ENCODE results near the gene HACE1.
"Not testable (repeated sequence)": the region's sequence is repeated elsewhere in the genome, so short reads cannot be mapped to it uniquely, and the experiment has no call there.

Gene HACE1

DNA sequence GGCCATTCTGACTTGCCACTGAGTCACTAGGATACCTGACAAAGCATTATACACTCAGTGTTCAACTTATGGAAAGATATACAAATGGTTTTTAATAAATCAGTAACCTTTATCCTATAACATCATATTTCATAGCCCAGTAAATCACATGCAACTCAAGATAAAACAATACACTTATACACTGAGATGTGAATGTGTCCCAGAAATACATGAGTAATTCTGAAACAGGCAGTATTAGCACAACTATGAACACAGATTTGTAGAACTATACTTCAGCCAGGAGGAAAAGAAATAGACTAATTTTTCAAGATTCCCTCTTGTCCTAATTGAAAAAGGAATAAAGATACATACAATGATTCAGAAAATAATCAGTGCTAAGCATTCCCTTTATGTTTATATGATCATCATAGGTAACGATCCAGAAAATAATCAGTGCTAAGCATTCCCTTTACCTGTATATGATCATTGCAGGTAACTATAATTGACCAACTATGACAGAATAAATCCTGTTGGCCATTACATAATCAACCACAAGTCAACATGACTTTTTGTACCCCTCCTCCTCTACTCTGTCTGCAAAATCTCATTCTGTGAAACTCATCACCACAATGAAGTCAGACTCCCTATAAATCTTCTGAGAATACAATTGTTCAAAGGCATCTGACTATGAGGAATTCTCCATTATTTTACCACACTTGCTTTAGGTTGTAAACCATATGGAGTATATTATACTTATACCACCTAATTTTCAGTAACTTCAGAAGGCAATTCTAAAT is 30.3 kb downstream of the HACE1 start:
- no peak for DNase-seq (ENCODE audit: low spot score)

DNA sequence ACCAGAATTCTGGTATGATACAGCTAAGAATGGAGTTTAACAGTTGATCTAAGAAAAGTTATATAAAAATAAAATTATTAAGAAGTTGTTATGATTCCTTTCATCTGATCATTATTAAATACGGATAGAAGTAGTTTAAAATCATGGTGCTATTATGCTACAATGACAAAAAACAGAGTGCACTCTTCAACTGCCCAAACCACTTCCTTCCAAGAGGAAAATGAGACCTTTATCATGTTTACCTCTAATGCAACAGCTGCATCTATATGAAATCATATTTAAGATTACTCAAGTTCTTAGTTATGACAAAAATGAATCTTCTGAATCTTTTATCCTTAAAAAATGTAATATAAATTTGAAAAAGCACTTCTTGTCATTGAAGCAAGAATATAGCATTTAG is 31.2 kb downstream of the HACE1 start:
- no peak for DNase-seq (ENCODE audit: low spot score)

- DNase-seq (ENCODE audit: low spot score): not testable (repeated sequence)
Observed at GRCh38 chr6:104820820-104821219, 38.9 kb downstream of the HACE1 start.

GRCh38 chr6:104816125-104816524 is 43.6 kb downstream of the HACE1 start:
- DNase-seq (ENCODE audit: low spot score): no peak

GRCh38 chr6:104814743-104815142 is 45.0 kb downstream of the HACE1 start:
- DNase-seq (ENCODE audit: low spot score): no peak

DNA sequence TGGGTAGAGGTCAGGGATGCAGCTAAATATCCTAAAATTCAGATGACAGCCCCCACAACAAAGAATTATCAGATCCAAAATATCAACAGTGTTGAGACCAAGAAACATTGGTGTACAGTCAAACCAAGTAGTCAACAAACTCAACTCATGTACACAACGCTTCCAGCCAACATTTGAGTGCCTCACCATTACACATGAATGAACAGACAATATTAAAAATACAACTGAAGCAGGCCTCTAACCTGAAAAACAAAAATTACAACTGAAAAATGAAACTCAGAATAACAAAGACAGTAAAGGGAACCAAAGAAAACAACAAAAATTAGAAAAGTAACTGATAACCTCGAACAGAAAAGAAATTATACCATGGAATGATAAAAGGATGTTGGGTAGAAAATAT is 46.2 kb downstream of the HACE1 start:
- no peak for DNase-seq (ENCODE audit: low spot score)

DNA sequence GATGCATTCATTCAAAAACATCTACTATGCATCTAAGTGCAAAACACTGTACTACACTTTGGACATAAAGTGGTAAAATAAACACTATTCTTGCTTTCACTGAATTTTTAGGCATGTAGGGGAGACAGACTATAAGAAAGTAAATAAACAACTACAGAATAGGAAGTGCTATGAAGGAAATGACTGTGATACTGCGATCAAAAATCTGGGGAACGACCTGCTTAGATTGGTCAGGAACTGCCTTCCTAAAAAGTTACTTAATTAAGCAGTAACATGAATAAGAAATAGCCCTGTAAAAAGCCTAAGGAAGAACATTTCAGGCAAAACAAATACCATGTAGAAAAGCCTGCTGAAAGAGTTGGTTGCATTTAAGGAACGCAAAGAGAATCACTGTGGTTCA is 50.6 kb downstream of the HACE1 start:
- DNase-seq (ENCODE audit: low spot score): no peak

DNA sequence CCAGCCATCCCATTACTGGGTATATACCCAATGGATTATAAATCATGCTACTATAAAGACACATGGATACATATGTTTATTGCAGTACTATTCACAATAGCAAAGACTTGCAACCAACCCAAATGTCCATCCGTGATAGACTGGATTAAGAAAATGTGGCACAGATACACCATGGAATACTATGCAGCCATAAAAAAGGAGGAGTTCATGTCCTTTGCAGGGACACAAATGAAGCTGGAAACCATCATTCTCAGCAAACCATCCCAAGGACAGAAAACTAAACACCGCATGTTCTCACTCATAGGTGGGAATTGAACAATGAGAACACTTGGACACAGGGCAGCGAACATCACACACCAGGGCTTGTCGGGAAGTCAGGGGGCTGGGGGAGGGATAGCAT is 54.4 kb downstream of the HACE1 start:
- not testable (repeated sequence) for DNase-seq (ENCODE audit: low spot score)

DNA sequence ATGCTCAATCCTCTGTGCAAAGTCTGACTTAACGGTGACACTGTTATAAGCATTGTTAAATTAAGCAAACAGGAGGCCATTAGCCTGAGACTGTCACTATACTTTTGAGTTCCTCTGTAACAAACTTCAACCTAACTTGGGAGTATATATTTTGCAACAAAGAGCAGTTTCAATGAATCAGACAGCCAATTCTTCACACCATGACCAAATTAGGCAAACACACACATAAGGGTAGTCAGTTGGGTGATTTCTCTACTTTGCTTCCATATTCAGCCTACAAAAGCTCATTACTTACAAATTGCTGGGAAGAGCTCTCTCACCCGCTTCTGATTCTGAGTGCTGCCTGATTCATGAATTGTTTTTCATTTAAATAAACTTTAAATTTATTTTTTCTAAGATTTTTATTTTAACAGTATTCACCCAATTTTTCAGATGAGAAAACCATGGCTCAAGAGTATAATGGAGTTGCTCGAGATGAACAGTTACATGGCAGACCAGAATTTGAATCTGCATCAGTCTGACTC is 60.5 kb downstream of the HACE1 start:
- no peak for DNase-seq (ENCODE audit: low spot score)

DNA sequence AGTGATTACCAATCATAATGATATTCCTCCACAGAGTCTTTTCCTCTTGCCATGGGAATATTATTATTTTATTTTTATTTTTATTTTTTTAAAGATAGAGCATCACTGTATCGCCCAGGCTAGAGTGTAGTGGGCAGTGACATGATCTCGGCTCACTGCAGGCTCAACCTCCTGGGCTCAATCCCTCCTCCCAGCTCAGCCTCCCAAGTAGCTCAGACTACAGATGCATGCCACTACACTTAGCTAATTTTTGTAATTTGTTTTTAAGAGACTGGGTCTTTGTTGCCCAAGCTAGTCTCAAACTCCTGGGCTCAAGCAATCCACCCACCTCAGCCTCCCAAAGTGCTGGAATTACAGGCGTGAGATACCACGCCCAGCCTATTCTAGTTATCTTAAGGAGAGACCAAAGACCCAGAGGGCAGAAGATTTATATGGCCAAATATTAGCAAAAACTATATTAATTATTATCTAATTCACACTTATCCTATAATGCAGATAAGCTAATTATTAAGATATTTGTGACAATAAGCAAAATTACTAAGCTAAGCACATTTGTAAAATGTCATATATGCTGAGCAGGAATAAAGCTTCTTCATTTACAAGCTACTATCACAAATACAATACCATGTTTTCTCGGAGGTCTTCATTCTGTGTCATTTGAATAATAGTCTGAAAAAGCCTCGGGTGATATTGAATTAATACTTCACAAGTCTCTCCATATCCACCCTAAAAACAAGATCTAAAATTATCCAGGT is 63.5 kb downstream of the HACE1 start:
- DNase-seq (ENCODE audit: low spot score): no peak

GRCh38 chr6:104795363-104795762 is 64.4 kb downstream of the HACE1 start:
- DNase-seq (ENCODE audit: low spot score): no peak

GRCh38 chr6:104789770-104790190 is 69.9 kb downstream of the HACE1 start:
- DNase-seq (ENCODE audit: low spot score): peak; percentile 20

- DNase-seq (ENCODE audit: low spot score): no peak
Observed at GRCh38 chr6:104788400-104788799, 71.3 kb downstream of the HACE1 start.

DNA sequence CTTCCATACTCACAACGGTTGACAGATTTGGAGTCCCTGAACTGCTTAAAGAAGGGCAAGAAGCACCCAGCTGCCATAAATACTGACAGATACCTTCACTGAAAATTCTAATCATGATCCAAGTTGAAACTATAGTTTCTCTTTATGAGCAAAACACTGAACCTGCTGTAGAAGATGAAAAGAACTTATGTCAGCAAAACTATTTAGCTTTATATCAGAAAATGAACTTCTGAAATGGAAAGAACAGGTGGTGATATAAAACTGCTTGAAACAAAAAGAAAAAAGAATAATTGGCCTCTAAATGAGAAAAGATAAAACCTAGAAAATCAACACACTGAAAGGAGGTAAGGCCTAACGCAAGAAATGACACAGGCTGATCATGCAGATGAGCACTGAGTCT is 72.4 kb downstream of the HACE1 start:
- DNase-seq (ENCODE audit: low spot score): no peak

GRCh38 chr6:104784884-104785283 is 74.8 kb downstream of the HACE1 start:
- no peak for DNase-seq (ENCODE audit: low spot score)

GRCh38 chr6:104771258-104771832 is 88.4 kb downstream of the HACE1 start:
- DNase-seq (ENCODE audit: low spot score): peak; percentile 18

GRCh38 chr6:104768906-104769305 is 90.8 kb downstream of the HACE1 start:
- DNase-seq (ENCODE audit: low spot score): no peak

DNA sequence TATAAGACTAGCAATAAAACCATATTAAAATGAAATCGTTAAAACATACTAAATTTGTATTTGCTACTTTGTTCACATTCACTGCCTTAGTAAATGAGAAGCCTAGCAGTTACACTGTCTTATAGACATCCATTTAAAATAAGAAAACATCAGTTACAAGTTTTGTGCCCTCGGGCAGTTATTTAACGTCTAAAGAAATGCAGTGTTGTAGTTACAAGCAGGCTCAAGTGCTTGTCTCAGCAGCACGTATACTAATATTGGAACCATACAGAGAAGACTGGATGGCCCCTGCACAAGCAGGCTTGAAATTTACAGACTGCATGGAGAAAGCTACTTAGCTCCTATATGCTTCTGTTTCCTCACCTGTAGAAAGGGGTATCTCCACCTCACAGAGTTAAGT is 93.1 kb downstream of the HACE1 start:
- DNase-seq (ENCODE audit: low spot score): no peak

DNA sequence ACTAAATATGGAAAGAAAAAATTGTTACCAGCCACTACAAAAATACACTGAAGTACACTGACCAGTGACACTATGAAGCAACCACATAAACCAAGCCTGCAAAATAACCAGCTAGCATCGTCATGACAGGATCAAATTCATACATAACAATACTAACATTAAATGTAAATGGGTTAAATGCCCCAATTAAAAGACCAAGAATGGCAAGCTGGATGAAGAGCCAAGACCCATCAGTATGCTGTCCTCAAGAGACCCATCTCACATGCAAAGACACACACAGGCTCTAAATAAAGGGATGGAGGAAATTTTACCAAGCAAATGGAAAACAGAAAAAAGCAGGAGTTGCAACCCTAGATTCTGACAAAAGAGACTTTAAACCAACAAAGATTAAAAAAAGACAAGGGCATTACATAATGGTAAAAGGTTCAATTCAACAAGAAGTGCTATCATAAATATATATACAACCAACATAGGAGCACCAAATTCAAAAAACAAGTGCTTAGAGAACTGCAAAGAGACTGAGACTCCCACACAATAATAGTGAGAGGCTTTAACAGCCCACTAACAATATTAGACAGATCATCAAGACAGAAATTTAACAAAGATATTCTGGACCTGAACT is 104.8 kb downstream of the HACE1 start:
- no peak for DNase-seq (ENCODE audit: low spot score)

DNA sequence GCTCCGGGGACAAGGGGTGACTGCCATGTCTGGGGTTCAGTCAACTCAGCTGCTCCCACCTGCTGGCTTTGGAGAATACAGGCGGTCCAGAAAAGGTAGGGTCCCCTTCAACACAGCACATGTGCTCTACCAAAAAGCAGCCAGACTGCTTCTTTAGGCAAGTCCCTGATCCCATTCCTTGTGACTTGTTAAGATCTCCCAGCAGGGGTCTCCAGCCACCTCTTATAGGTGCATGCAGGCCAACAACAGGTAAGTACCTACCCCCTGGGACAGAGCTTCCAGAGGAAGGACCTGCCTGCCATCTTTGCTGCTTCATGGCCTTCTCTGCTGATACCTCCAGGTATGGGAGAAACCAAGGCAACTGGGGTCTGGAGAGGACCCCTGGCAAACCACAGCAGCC is 106.5 kb downstream of the HACE1 start:
- no peak for DNase-seq (ENCODE audit: low spot score)

DNA sequence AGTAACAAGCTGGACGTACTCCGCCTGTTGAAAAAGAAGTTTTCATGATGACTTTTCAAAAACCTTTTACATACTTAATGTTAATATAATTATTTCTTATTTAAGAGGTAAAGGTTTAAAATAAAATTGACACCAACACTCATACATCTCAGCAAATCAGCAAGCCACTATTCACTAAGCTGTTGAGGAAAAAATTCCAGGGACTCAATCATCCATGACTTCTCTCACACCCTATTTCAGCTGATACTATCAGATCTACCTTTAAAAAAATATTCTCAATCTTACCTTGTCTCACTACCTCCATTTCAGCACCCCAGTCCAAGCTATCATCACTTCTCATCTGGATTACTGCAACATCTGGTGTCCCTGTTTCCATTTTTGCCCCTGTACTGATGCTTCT is 109.3 kb downstream of the HACE1 start:
- DNase-seq (ENCODE audit: low spot score): no peak

DNA sequence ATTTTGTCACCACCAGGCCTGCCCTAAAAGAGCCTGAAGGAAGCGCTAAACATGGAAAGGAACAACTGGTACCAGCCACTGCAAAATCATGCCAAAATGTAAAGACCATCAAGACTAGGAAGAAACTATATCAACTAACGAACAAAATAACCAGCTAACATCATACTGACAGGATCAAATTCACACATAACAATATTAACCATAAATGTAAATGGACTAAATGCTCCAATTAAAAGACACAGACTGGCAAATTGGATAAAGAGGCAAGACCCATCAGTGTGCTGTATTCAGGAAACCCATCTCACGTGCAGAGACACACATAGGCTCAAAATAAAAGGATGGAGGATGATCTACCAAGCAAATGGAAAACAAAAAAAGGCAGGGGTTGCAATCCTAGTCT is 120.6 kb downstream of the HACE1 start:
- not testable (repeated sequence) for DNase-seq (ENCODE audit: low spot score)

Data from D341Med (cell line).